GM12873 (cell line): ENCODE measurements around the gene FAM32A.

Experiments used
- CTCF ChIP-seq: IDR thresholded peaks from 2 replicates; pipeline ENCODE4 v1.5.1; 2012; ENCODE audit warnings: low read depth, mild to moderate bottlenecking, moderate library complexity, low read length, control low read depth; ENCODE audit not compliant: insufficient read depth; ENCODE audit errors: missing control alignments

FAM32A gene

GRCh38 chr19:16198370-16198651 lies 13.1 kb downstream of the FAM32A start:
- TF ChIP-seq CTCF, result no peak

- TF ChIP-seq CTCF, result no peak
These were observed 14.2 kb downstream of the FAM32A start for GRCh38 chr19:16199275-16199932.

- no peak for TF ChIP-seq CTCF
These were observed 15.1 kb downstream of the FAM32A start for GRCh38 chr19:16200038-16201010.

GRCh38 chr19:16201011-16201391 lies 15.8 kb downstream of the FAM32A start:
- TF ChIP-seq CTCF, result no peak

- TF ChIP-seq CTCF, result no peak
These were observed 17.4 kb downstream of the FAM32A start for GRCh38 chr19:16202320-16203255.

GRCh38 chr19:16203256-16204004 lies 18.2 kb downstream of the FAM32A start:
- no peak for TF ChIP-seq CTCF
